ENCODE data around the gene DENND1A. TPM values are rescaled to one million over a fixed set of nuclear protein-coding genes. Genes with fewer than 3 reads are reported as not detected.

The DENND1A gene
- total RNA-seq, 1 donor from 2014 or later: 19.9 TPM

DNA sequence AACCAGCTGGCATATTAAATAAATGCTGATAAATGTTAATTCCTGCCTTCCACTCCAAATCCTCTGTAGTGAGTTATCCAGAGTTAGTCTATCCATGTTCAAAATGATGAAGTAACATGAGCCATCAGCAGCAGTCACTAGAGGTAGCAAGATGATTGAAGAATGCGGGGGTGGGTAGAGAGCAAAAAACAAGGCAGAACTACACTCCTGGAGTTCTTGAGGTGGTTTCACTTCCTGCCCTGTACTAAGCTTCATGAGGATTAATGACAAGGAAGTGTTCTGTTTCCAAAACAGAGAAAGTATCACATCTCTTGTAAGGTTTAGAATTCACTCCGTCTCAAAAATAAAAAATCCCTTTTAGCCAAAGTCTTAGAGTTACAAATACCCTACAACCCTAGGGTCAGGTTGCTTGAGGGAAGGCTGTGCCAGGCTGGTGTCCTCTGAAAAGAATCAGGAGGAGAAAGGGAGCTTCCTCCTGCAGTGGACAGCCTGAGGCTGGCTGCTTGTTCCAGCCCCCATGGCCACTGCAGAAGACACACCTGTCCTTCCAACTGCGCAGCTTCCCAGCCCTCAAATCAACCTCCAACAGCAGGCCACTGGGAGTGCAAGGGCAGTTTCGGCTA lies 180.2 kb downstream of the DENND1A start:
- H3K9me3 Mint-ChIP-seq: no peaks in the 10 kb centered on the region
- H3K27ac Mint-ChIP-seq: no peak overlapping the region
- no peaks in the 10 kb centered on the region for H3K27me3 Mint-ChIP-seq
- TF ChIP-seq, protein P1, sequence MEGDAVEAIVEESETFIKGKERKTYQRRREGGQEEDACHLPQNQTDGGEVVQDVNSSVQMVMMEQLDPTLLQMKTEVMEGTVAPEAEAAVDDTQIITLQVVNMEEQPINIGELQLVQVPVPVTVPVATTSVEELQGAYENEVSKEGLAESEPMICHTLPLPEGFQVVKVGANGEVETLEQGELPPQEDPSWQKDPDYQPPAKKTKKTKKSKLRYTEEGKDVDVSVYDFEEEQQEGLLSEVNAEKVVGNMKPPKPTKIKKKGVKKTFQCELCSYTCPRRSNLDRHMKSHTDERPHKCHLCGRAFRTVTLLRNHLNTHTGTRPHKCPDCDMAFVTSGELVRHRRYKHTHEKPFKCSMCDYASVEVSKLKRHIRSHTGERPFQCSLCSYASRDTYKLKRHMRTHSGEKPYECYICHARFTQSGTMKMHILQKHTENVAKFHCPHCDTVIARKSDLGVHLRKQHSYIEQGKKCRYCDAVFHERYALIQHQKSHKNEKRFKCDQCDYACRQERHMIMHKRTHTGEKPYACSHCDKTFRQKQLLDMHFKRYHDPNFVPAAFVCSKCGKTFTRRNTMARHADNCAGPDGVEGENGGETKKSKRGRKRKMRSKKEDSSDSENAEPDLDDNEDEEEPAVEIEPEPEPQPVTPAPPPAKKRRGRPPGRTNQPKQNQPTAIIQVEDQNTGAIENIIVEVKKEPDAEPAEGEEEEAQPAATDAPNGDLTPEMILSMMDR (conservative IDR thresholded peaks at IDR 0.05): no peak
- DNase-seq (ENCODE audit: extremely low spot score, unreplicated experiment): no peak
- H3K4me3 Mint-ChIP-seq: no peak overlapping the region
- peaks cover 23% of the 10 kb centered on the region for H3K4me1 Mint-ChIP-seq (ENCODE audit: unreplicated experiment)
- peaks cover 12% of the 10 kb centered on the region for H3K36me3 Mint-ChIP-seq

DNA sequence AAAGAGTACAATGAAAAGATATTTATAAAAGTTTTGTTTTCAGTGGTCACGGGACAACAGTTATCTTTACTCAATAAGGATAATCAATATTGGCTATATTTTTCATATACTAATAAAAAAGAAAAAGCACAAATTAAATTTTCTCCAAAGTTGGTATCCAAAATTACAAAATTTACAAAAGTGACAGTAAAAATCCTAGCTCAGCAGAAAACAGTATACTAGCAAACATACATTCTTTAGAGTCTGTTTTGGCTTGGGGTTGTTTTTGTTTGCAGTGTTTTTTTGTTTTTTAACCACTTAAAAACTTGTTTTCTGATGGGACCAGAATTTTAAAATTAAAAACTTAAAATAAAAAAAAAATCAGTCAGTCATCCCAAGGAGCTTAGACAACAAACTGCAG lies 183.2 kb downstream of the DENND1A start:
- Mint-ChIP-seq H3K4me1 (ENCODE audit: unreplicated experiment) (peaks cover 36% of the 10 kb centered on the region), H3K27me3 (no peaks in the 10 kb centered on the region), H3K27ac (no peak overlapping the region), H3K9me3 (no peaks in the 10 kb centered on the region), H3K36me3 (peaks cover 4% of the 10 kb centered on the region), H3K4me3 (no peak overlapping the region)
- TF ChIP-seq, protein P1 (conservative IDR thresholded peaks at IDR 0.05): no peak
- no peak for DNase-seq (ENCODE audit: extremely low spot score, unreplicated experiment)

DNA sequence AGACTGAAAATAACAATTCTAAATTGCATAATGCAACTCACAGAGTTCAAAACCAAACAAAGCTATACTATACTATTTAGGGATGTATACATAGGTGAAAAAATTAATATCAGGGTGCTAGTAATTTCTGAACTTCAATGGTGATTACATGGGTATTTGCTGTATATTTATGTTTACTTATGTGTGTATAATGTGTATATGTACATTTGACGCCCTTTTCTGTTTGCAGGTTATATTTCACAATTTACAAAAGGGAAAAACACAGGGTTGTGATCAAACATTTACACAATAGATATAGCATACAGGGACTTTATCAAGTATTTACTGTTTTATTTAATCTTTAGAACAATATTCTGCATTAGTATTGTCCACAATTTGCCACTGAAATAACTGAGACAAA lies 184.0 kb downstream of the DENND1A start:
- peaks cover 44% of the 10 kb centered on the region for H3K4me1 Mint-ChIP-seq (ENCODE audit: unreplicated experiment)
- H3K36me3 Mint-ChIP-seq: no peaks in the 10 kb centered on the region
- no peaks in the 10 kb centered on the region for H3K27me3 Mint-ChIP-seq
- H3K27ac Mint-ChIP-seq: no peak overlapping the region
- H3K4me3 Mint-ChIP-seq: no peak overlapping the region
- no peak for DNase-seq (ENCODE audit: extremely low spot score, unreplicated experiment)
- TF ChIP-seq, protein P1 (conservative IDR thresholded peaks at IDR 0.05): no peak
- H3K9me3 Mint-ChIP-seq: no peaks in the 10 kb centered on the region

DNA sequence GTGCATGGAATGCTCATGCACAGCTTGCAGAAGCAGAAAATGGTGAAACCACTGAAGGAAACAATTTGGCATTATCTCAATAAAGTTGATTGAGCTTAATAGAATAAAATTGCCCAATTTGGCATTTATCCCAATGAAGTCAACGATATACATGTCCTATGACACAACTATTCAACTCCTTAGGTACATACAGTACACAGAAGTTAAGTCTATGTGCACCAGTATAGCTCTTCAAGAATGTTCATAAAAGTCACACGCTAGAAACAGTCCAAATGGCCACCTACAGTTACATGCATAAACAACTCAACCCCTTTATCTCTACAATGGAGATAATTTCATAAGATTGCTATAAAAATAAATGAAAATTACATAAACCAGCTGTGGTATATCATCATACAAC lies 184.5 kb downstream of the DENND1A start:
- Mint-ChIP-seq H3K9me3 (no peaks in the 10 kb centered on the region), H3K4me1 (ENCODE audit: unreplicated experiment) (peaks cover 43% of the 10 kb centered on the region), H3K4me3 (no peak overlapping the region)

DNA sequence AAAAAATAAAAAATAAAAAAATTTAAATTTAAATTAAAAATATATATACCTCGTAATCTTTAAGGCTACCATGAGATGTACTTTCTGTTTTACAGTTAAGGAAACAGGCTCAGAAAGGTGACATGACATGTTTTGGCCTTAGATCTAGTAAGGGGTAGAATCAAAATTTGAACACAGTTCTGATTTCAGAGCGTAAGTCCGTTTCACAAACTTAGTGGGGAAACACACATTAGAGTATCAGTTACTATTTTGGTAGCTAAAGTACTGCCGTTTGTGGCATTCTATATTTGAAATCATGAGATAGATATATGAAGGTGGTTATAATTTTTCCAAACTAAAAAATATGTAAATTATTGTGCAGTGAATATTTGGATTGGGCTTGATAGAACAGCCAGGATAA lies 186.2 kb downstream of the DENND1A start:
- peaks cover 29% of the 10 kb centered on the region for H3K4me1 Mint-ChIP-seq (ENCODE audit: unreplicated experiment)
- no peak for DNase-seq (ENCODE audit: extremely low spot score, unreplicated experiment)
- H3K9me3 Mint-ChIP-seq: no peaks in the 10 kb centered on the region
- no peak overlapping the region for H3K27ac Mint-ChIP-seq
- TF ChIP-seq, protein P1 (conservative IDR thresholded peaks at IDR 0.05): no peak
- H3K4me3 Mint-ChIP-seq: no peak overlapping the region
- no peaks in the 10 kb centered on the region for H3K36me3 Mint-ChIP-seq
- no peaks in the 10 kb centered on the region for H3K27me3 Mint-ChIP-seq

More for the DNA sequence above, 184.5 kb downstream of the DENND1A start:
- Mint-ChIP-seq H3K27ac (no peak overlapping the region), H3K27me3 (no peaks in the 10 kb centered on the region), H3K36me3 (no peaks in the 10 kb centered on the region)
- TF ChIP-seq, protein P1 (conservative IDR thresholded peaks at IDR 0.05): no peak
- DNase-seq (ENCODE audit: extremely low spot score, unreplicated experiment): no peak
